HL-60/S4 (cell line): ENCODE results near the gene LARGE1.

ENCODE experiments used
- in situ Hi-C: fragments of 300-500 bp; cut with MboI; formaldehyde crosslinking; loops from 2 replicates; pipeline ENCODE4 v1.14.3; 2022; ENCODE audit warnings: low sequenced_read_pairs

LARGE1 gene

GRCh38 chr22:33825761-33826160 is 94.5 kb downstream of the LARGE1 start:
- in situ Hi-C loops: no loop called here

- in situ Hi-C loops: no loop called here
These were observed 96.7 kb downstream of the LARGE1 start for GRCh38 chr22:33823552-33823951.

GRCh38 chr22:33821290-33821689 is 99.0 kb downstream of the LARGE1 start:
- in situ Hi-C loops: no loop called here

- in situ Hi-C loops: no loop called here
These were observed 100.5 kb downstream of the LARGE1 start for GRCh38 chr22:33819743-33820142.

- in situ Hi-C loops: no loop called here
These were observed 102.7 kb downstream of the LARGE1 start for GRCh38 chr22:33817512-33818127.

- in situ Hi-C loops: no loop called here
These were observed 107.8 kb downstream of the LARGE1 start for GRCh38 chr22:33812360-33812977.

- in situ Hi-C loops: no loop called here
These were observed 108.6 kb downstream of the LARGE1 start for GRCh38 chr22:33811686-33812085.

- in situ Hi-C loops: no loop called here
These were observed 109.1 kb downstream of the LARGE1 start for GRCh38 chr22:33811208-33811607.

GRCh38 chr22:33807470-33807869 is 112.8 kb downstream of the LARGE1 start:
- in situ Hi-C loops: no loop called here

- in situ Hi-C loops: no loop called here
These were observed 114.1 kb downstream of the LARGE1 start for GRCh38 chr22:33806191-33806590.

- in situ Hi-C loops: no loop called here
These were observed 116.6 kb downstream of the LARGE1 start for GRCh38 chr22:33803371-33804282.

- in situ Hi-C loops: no loop called here
These were observed 121.9 kb downstream of the LARGE1 start for GRCh38 chr22:33798401-33798800.

GRCh38 chr22:33796494-33796893 is 123.8 kb downstream of the LARGE1 start:
- in situ Hi-C loops: no loop called here

GRCh38 chr22:33793475-33793874 is 126.8 kb downstream of the LARGE1 start:
- in situ Hi-C loops: no loop called here

- in situ Hi-C loops: no loop called here
These were observed 127.4 kb downstream of the LARGE1 start for GRCh38 chr22:33792832-33793231.

- in situ Hi-C loops: no loop called here
These were observed 130.5 kb downstream of the LARGE1 start for GRCh38 chr22:33789690-33790253.

- in situ Hi-C loops: no loop called here
These were observed 131.3 kb downstream of the LARGE1 start for GRCh38 chr22:33788927-33789326.

GRCh38 chr22:33787645-33788456 is 132.4 kb downstream of the LARGE1 start:
- in situ Hi-C loops: no loop called here

GRCh38 chr22:33786149-33786548 is 134.1 kb downstream of the LARGE1 start:
- in situ Hi-C loops: no loop called here

- in situ Hi-C loops: no loop called here
These were observed 134.8 kb downstream of the LARGE1 start for GRCh38 chr22:33785283-33785968.
